SK-N-MC (cell line): ENCODE data around the gene GPR65.
"Not testable (repeated sequence)": the region's sequence is repeated elsewhere in the genome, so short reads cannot be mapped to it uniquely, and the experiment has no call there.

Source experiments
- DNase-seq: peaks from one replicate; pipeline ENCODE4 v3.0.0-alpha.2; 2011; ENCODE audit warnings: low read depth, low spot score
- H3K27ac ChIP-seq: fragments of 200-600 bp; sonication (generic); 2 replicates; pipeline ENCODE4 v1.5.1; 2016; ENCODE audit warnings: mixed run types
- H3K36me3 ChIP-seq: fragments of 200-600 bp; sonication (generic); 2 replicates; pipeline ENCODE4 v1.6.1; 2017; ENCODE audit warnings: antibody characterized with exemption, low read length, mixed read lengths; ENCODE audit not compliant: insufficient read depth
- H3K4me3 ChIP-seq: fragments of 200-600 bp; sonication (generic); 2 replicates; pipeline ENCODE4 v1.5.1; 2016
- H3K9ac ChIP-seq: fragments of 200-600 bp; sonication (generic); 2 replicates; pipeline ENCODE4 v1.8.0; 2017; ENCODE audit warnings: mixed run types, mixed read lengths; ENCODE audit not compliant: insufficient read length
- H3K9me3 ChIP-seq: fragments of 200-600 bp; sonication (generic); 2 replicates; pipeline ENCODE4 v1.6.1; 2017; ENCODE audit warnings: low read depth, mild to moderate bottlenecking, antibody characterized with exemption, low read length, moderate library complexity, mixed read lengths
- EZH2 ChIP-seq: fragments of 200-600 bp; sonication (generic); IDR thresholded peaks from one replicate; pipeline ENCODE4 v1.6.1; 2017; ENCODE audit warnings: antibody characterized with exemption
- FOXP2 ChIP-seq: optimal IDR thresholded peaks from 2 replicates; pipeline ENCODE3; 2011; ENCODE audit warnings: mild to moderate bottlenecking, moderate library complexity; ENCODE audit not compliant: insufficient read depth; ENCODE audit errors: extremely low read length, control extremely low read depth
- POLR2AphosphoS5 ChIP-seq: IDR thresholded peaks from 2 replicates; pipeline ENCODE4 v1.6.1; 2012; ENCODE audit warnings: mild to moderate bottlenecking, low read depth, low read length, borderline replicate concordance

Gene GPR65

GRCh38 chr14:88009486-88009885, 4.6 kb downstream of the GPR65 start:
- H3K27ac ChIP-seq: no peak overlapping the region
- no peaks in the 10 kb centered on the region for H3K36me3 ChIP-seq
- H3K9ac ChIP-seq: no peak overlapping the region
- DNase-seq: no peak
- no peaks in the 10 kb centered on the region for H3K9me3 ChIP-seq
- TF ChIP-seq POLR2AphosphoS5 (no peak), EZH2 (no peak), FOXP2 (no peak)
- H3K4me3 ChIP-seq: no peak overlapping the region

DNA sequence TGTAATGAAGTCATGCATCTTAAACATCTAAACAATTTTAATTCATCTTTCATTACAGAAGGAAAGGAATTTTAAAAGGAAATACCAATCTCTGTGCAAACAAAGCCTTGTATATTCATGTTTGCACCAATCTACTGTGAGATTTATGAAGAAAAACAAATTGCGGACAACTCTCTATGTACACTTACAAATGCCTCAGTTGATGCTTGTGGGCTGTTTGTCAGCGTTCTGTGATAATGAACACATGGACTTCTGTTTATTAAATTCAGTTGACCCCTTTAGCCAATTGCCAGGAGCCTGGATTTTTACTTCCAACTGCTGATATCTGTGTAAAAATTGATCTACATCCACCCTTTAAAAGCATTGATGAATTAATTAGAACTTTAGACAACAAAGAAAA, 5.4 kb downstream of the GPR65 start:
- H3K4me3 ChIP-seq: no peak overlapping the region
- no peak overlapping the region for H3K9ac ChIP-seq
- DNase-seq: no peak
- H3K27ac ChIP-seq: no peak overlapping the region
- no peaks in the 10 kb centered on the region for H3K36me3 ChIP-seq
- TF ChIP-seq EZH2 (no peak), FOXP2 (no peak), POLR2AphosphoS5 (no peak)
- no peaks in the 10 kb centered on the region for H3K9me3 ChIP-seq

- TF ChIP-seq POLR2AphosphoS5 (no peak), FOXP2 (no peak), EZH2 (no peak)
- Histone ChIP-seq H3K4me3 (no peak overlapping the region), H3K9me3 (no peaks in the 10 kb centered on the region), H3K9ac (no peak overlapping the region), H3K36me3 (no peaks in the 10 kb centered on the region), H3K27ac (no peak overlapping the region)
- DNase-seq: no peak
These were observed 7.6 kb downstream of the GPR65 start for GRCh38 chr14:88012495-88012894.

DNA sequence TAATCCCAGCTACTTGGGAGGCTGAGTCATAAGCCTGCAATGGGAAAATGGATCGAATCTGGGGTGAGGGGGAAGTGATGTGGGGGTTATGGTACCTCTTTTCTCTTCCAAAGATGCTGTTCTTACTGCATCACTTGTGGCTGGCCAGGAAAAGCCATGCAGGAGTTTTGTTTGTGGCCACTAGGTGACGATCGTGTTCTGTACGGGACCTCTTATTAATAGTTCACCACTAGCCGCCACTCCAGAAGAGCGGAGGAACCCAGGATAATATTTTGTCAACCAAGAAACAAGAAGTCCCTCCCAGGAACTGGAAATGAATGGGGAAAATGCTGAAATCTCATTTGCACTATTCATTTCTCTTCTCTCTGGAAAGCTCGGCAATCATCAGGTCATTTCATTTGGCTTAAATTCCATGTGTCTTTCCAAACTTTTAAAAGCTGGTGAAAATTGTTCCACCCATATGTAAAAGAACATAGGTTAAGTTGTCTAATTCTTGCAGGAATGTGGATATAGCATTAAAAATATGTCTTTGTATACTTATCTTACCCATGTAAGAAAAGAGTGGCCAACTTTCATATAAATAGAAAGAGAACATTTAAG, 8.9 kb downstream of the GPR65 start:
- H3K36me3 ChIP-seq: no peaks in the 10 kb centered on the region
- H3K9ac ChIP-seq: no peak overlapping the region
- H3K27ac ChIP-seq: no peak overlapping the region
- H3K4me3 ChIP-seq: no peak overlapping the region
- DNase-seq: no peak
- TF ChIP-seq FOXP2: no peak
- TF ChIP-seq EZH2: no peak
- TF ChIP-seq POLR2AphosphoS5: no peak
- H3K9me3 ChIP-seq: no peaks in the 10 kb centered on the region

DNA sequence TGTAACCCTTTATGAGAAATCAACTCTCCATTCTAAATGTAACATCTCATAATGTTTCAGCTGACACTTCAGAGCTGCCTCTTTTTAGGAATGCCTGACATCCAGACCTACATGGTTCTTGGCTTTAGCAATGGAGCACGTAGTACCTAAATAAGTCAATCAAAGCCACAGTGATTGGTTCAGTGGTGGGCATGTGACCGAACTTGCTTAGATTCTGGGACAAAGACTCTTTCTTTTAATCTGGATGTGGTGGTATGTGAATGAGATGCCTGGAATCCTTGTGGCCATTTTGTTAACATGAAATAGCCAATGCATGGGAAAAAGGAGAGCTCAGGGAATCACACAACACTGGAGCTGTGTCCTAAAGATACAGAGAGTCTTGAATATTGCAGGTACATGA, 11.8 kb downstream of the GPR65 start:
- no peak for DNase-seq
- no peak overlapping the region for H3K9ac ChIP-seq
- no peak overlapping the region for H3K27ac ChIP-seq
- TF ChIP-seq FOXP2: no peak
- TF ChIP-seq POLR2AphosphoS5: no peak
- TF ChIP-seq EZH2: no peak
- no peak overlapping the region for H3K4me3 ChIP-seq
- H3K9me3 ChIP-seq: no peaks in the 10 kb centered on the region
- no peaks in the 10 kb centered on the region for H3K36me3 ChIP-seq

DNA sequence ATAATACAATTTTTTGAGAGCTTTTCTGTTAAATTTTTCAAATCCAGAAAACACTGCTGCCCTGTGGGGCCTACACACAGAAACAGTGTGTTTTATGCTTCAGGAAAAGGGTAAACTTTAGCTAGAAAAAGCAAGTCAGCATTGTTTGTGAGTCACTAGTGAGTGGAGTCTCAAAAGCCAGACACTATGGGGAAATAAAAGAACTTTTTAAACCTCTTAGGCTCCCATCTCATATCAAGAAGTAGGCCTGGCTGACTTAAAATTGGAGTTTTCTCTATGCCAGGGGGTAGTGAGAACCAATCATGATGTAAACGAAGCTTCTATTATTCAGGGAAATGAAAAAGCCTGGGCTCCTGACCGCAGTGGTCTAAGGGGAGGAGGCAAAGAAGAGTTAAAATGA, 12.6 kb downstream of the GPR65 start:
- TF ChIP-seq POLR2AphosphoS5: no peak
- no peak for TF ChIP-seq FOXP2
- no peak for TF ChIP-seq EZH2
- H3K9ac ChIP-seq: no peak overlapping the region
- DNase-seq: no peak

GRCh38 chr14:88023658-88024187, 18.8 kb downstream of the GPR65 start:
- TF ChIP-seq FOXP2: no peak
- no peak for TF ChIP-seq EZH2
- no peak for TF ChIP-seq POLR2AphosphoS5
- Histone ChIP-seq H3K36me3 (no peaks in the 10 kb centered on the region), H3K4me3 (no peak overlapping the region), H3K9ac (no peak overlapping the region), H3K27ac (no peak overlapping the region), H3K9me3 (no peaks in the 10 kb centered on the region)
- DNase-seq: no peak

More for the DNA sequence above, 12.6 kb downstream of the GPR65 start:
- Histone ChIP-seq H3K27ac (no peak overlapping the region), H3K9me3 (no peaks in the 10 kb centered on the region), H3K4me3 (no peak overlapping the region), H3K36me3 (no peaks in the 10 kb centered on the region)

DNA sequence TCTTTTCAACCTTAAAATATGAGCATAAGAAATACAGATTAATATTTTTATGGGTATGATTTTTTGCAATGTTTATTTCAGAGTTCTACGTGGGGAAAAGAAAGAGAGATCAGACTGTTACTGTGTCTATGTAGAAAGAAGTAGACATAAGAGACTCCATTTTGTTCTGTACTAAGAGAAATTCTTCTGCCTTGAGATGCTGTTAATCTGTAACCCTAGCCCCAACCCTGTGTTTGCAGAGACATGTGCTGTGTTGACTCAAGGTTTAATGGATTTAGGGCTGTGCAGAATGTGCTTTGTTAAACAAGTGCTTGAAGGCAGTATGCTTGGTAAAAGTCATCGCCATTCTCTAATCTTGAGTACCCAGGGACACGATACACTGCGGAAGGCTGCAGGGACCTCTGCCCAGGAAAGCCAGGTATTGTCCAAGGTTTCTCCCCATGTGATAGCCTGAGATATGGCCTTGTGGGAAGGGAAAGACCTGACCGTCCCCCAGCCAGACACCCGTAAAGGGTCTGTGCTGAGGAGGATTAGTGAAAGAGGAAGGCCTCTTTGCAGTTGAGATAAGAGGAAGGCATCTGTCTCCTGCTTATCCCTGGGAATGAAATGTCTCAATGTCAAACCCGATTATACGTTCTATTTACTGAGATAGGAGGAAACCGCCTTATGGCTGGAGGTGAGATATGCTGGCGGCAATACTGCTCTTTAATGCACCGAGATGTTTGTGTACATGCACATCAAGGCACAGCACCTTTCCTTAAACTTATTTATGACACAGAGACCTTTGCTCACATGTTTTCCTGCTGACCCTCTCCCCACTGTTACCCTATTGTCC, 19.5 kb downstream of the GPR65 start:
- not testable (repeated sequence) for H3K36me3 ChIP-seq, H3K9me3 ChIP-seq, H3K9ac ChIP-seq, H3K4me3 ChIP-seq, H3K27ac ChIP-seq, DNase-seq

GRCh38 chr14:88025313-88025712, 20.4 kb downstream of the GPR65 start:
- H3K36me3 ChIP-seq: no peaks in the 10 kb centered on the region
- no peaks in the 10 kb centered on the region for H3K9me3 ChIP-seq
- no peak overlapping the region for H3K27ac ChIP-seq
- no peak for TF ChIP-seq FOXP2
- no peak overlapping the region for H3K4me3 ChIP-seq
- no peak overlapping the region for H3K9ac ChIP-seq
- no peak for DNase-seq
